Muscle layer of colon (tissue), 2 donors: ENCODE measurements around the gene FBXW11.
"Not testable (repeated sequence)": the region's sequence is repeated elsewhere in the genome, so short reads cannot be mapped to it uniquely, and the experiment has no call there.

Experiments
- H3K27ac ChIP-seq: one replicate; pipeline ENCODE4 v1.7.0; 2013; ENCODE audit warnings: low read depth, mild to moderate bottlenecking, low read length, moderate library complexity
- H3K27me3 ChIP-seq, 2 donors: one replicate each; pipeline ENCODE4 v1.7.0; 2013; ENCODE audit warnings: low read length in 2 of 2, mild to moderate bottlenecking in 2 of 2; ENCODE audit not compliant: insufficient read depth in 2 of 2, control insufficient read depth in 1 of 2
- H3K36me3 ChIP-seq: one replicate; pipeline ENCODE4 v1.7.0; 2013; ENCODE audit warnings: mild to moderate bottlenecking, low read length; ENCODE audit not compliant: insufficient read depth
- H3K4me1 ChIP-seq: one replicate; pipeline ENCODE4 v1.7.0; 2013; ENCODE audit warnings: mild to moderate bottlenecking, low read length; ENCODE audit not compliant: insufficient read depth
- H3K4me3 ChIP-seq, 2 donors: one replicate each; pipeline ENCODE4 v1.7.0; 2013; ENCODE audit warnings: low read length in 2 of 2, low read depth in 1 of 2, mild to moderate bottlenecking in 1 of 2, moderate library complexity in 1 of 2
- H3K9ac ChIP-seq: one replicate; pipeline ENCODE4 v1.7.0; 2013; ENCODE audit warnings: low read length
- H3K9me3 ChIP-seq: one replicate; pipeline ENCODE4 v1.7.0; 2013; ENCODE audit warnings: mild to moderate bottlenecking, low read length
- donor health status: abdominal sarcoma.
- donor health status: Adenocarcinoma of cecum.

The FBXW11 gene

DNA sequence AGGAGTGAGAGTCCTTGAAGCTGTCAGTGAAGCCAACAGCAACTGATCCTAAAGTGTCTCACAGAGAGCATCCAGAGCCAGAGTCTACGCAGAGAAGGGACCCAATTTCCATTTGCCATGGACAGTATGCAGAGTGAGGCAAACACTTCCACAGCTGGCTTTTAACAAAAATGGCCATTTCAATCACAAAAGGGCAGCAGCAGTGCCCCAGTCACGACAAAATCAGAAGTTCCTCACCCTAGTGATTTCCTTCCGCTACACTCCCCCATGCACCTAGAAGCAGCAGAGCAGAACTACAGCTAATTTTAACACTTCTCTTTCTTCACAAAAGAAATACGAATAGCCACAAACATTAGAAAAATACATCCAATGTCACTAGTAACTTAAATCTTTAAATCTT lies 27.9 kb downstream of the FBXW11 start:
- Histone ChIP-seq H3K4me3 (no peak overlapping the region), H3K27ac (no peak overlapping the region), H3K9me3 (no peaks in the 10 kb centered on the region), H3K4me1 (peaks cover 22% of the 10 kb centered on the region), H3K9ac (no peak overlapping the region), H3K27me3 (no peaks in the 10 kb centered on the region), H3K36me3 (no peaks in the 10 kb centered on the region)

DNA sequence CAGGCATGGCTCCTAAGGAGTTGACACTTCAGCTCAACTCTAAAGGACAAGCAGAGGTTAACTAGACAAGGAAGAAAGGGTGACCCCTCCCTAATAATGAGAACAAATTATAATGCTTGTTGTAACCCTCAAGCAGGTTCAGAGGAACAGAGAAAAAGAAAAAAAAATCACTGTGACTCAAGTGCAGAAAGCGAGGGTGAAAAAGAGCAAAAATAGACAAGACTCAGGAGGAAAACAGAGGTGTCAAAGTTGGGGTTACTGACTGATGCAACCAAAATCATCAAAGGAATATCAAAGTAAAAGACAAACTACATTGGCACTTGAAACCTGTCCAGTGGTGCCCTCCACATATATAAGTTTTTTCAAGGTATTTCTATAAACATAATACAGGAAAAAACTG lies 28.4 kb downstream of the FBXW11 start:
- H3K27ac ChIP-seq = no peak overlapping the region
- H3K9me3 ChIP-seq = no peaks in the 10 kb centered on the region
- no peaks in the 10 kb centered on the region for H3K36me3 ChIP-seq
- H3K9ac ChIP-seq = no peak overlapping the region
- no peak overlapping the region for H3K4me3 ChIP-seq
- H3K27me3 ChIP-seq = no peaks in the 10 kb centered on the region
- H3K4me1 ChIP-seq = peaks cover 22% of the 10 kb centered on the region

DNA sequence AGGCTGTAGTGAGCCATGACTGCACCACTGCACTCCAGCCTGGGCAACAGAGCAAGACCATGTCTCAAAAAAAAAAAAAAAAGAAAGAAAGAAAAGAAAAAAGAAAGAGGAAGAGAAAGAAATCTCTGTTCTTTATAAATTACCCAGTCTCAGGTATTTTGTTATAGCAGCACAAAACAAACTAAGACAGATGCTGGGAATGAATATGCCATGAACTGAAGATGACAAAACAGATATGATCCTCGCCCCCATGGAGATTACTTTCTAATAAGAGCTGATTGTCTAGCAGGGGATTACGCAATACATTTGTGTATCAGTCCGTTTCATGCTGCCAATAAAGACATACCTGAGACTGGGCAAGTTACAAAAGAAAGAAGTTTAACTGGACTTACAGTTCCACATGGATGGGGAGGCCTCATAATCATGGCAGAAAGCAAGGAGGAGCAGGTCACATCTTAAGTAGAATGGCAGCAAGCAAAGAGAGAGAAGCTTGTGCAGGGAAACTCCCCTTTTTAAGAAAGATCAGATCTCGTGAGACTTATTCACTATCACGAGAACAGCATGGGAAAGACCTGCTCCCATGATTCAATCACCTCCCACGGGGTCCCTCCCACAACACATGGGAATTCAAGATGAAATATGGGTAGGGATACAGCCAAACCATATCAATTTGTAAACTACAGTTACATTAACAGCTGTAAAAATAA lies 29.0 kb downstream of the FBXW11 start:
- not testable (repeated sequence) for H3K27me3 ChIP-seq, H3K9ac ChIP-seq, H3K27ac ChIP-seq, H3K36me3 ChIP-seq, H3K4me3 ChIP-seq, H3K9me3 ChIP-seq
- peaks cover 22% of the 10 kb centered on the region for H3K4me1 ChIP-seq

DNA sequence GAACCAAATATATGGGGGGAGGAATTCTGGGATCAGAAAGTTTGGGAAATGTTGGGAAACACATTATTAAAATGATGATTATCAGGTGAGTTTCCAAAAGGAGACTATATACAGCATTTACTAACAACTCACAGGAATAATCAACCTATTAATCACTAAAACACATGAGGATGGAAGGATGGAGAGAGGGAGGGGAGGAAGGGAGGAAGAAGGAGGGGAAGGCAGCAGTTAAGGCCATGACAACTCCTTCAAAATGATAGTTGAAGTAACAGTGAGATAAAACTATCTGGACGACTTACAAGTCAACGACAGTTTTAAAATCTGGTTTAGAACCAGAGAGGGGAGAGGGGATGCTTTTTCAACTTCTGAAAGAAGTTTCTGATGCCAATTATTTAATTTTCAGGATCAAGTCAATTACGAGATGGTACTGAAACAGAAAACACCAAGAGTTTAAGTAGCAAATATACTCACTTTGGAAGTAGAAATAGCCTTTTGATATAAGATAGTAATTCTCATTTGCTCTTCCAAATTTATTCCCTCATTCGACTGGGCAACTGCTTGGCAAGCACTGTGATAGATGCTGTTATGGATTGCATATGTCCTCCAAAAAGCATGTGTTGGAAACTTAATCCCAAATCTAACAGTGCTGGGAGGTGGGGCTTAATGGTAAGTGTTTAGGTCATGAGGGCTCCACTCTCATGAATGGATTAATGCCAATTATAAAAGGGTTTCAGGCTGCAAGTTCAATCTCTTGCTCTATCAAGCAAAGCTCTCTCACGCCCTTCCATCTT lies 30.4 kb downstream of the FBXW11 start:
- Histone ChIP-seq H3K36me3 (no peaks in the 10 kb centered on the region), H3K9ac (no peak overlapping the region), H3K9me3 (no peaks in the 10 kb centered on the region), H3K4me3 (no peak overlapping the region), H3K27me3 (no peaks in the 10 kb centered on the region), H3K4me1 (peaks cover 29% of the 10 kb centered on the region), H3K27ac (no peak overlapping the region)

DNA sequence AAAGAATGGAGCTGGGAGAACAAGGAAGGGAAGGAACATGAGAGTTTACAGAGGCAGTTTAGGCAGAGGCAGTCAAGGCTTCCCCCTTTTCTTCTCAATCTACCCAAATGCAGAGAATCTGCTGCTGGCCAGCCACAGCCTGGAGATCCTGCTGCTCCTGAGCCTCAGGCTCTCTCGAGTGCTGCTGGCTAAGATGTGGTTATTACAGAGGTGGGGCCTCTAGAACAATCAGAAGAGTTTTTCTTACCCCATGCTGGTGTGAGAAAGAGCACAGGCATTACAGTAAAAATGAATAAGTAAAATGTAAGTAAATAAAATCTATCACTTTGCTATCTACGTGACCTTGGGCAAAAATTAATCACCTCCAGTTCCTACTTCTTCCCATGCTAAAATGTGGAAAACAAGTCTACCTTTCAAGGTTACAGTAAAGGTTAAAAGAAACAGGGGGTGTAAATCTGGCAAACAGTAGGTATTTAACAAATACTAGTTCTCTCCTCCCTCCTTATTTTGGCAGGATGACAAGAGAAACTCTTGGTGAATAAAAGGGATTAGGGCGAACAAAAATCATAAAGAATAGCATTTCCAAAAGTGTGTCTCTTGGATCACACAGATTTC lies 31.1 kb downstream of the FBXW11 start:
- Histone ChIP-seq H3K27me3 (no peaks in the 10 kb centered on the region), H3K9ac (no peak overlapping the region), H3K9me3 (no peaks in the 10 kb centered on the region), H3K4me1 (peaks cover 36% of the 10 kb centered on the region), H3K27ac (no peak overlapping the region), H3K36me3 (no peaks in the 10 kb centered on the region), H3K4me3 (no peak overlapping the region)

DNA sequence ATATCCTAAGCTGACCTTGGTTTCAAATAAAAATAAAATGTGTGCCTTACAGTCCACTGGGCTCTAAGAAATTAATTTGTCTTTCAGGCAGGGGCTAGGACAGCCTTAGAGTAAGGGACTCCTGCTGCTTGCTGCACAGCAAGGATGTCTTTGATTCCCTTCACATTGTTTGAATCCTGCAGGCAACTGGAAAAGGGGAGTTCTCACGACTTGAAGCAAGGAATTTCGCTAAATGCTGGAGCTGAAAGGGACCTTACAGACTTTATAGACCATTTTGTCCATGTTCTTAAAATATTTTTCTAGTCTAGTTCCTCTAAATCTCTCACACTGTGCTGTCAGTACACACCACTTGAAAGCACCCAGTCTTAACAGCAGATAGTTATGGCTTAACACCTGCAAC lies 35.6 kb downstream of the FBXW11 start:
- no peak overlapping the region for H3K4me3 ChIP-seq
- H3K9me3 ChIP-seq = no peaks in the 10 kb centered on the region
- no peak overlapping the region for H3K9ac ChIP-seq
- no peaks in the 10 kb centered on the region for H3K36me3 ChIP-seq
- no peak overlapping the region for H3K27ac ChIP-seq
- no peaks in the 10 kb centered on the region for H3K27me3 ChIP-seq
- H3K4me1 ChIP-seq = peaks cover 47% of the 10 kb centered on the region

DNA sequence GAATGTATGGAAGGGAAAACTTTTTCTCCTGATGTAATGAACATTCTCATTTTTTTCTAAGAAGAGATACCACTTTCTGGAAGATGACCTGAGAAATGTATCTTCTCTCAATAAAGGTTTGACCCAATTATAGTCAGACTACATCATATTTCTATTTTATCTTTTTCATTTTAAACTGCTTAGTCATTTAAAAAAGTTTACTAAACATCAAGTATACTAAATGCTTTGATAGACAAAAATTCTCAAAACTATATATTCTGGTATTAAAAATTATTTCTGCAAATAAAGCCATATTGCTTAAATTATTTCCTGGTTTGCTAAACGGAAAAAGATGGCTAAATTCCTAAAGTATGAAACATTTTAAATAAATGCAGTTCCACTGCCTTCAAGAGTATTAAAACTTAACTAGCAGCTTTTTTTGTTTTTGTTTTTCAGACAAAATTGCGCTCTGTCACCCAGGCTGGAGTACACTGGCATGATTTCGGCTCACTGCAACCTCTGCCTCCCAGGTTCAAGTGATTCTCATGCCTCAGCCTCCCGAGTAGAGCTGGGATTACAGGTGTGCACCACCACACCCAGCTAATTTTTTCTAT lies 37.1 kb downstream of the FBXW11 start:
- Histone ChIP-seq H3K27me3 (no peaks in the 10 kb centered on the region), H3K4me3 (no peak overlapping the region), H3K9ac (no peak overlapping the region), H3K36me3 (no peaks in the 10 kb centered on the region), H3K4me1 (peaks cover 36% of the 10 kb centered on the region), H3K9me3 (no peaks in the 10 kb centered on the region), H3K27ac (no peak overlapping the region)

DNA sequence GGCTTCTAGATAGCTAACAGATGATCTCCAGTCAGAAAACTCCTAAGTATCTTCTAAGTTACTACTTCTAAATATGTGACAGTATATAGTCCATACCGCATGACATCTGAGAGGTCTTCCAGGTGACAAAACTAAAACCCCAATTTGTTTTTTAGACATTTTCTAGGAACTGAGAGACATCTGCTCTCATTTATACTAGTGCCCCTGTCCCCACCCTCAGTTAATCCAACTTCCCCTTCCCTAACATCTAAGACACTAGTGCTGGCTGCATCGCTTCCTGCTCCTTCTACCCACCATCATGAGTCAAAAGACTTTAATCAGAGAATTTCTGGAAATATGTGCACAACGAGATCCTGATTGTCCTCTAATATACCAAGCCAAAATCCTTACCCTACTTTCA lies 37.9 kb downstream of the FBXW11 start:
- Histone ChIP-seq H3K4me1 (peaks cover 45% of the 10 kb centered on the region), H3K9me3 (no peaks in the 10 kb centered on the region), H3K36me3 (no peaks in the 10 kb centered on the region), H3K4me3 (no peak overlapping the region), H3K27ac (no peak overlapping the region), H3K27me3 (no peaks in the 10 kb centered on the region), H3K9ac (no peak overlapping the region)

DNA sequence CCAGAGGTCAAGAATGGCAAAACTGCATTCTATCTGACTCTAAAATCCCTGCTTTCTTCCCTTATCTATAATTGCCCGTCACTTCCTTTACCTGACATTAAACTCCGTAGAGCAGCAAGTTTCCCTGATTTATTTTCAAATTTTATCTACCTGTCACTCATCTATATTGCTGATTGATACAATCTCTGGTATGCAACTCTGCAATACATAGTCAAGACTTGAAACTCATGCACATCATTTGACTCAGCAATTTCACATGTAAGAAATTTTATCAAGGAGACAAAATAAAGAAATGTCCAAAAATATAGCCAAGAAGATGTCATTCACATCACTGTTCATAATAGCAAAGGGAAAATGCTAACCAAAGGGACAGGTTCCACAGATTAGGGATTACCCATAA lies 39.5 kb downstream of the FBXW11 start:
- no peaks in the 10 kb centered on the region for H3K36me3 ChIP-seq
- no peak overlapping the region for H3K27ac ChIP-seq
- no peak overlapping the region for H3K9ac ChIP-seq
- H3K9me3 ChIP-seq = no peaks in the 10 kb centered on the region
- H3K4me3 ChIP-seq = no peak overlapping the region
- H3K4me1 ChIP-seq = peaks cover 54% of the 10 kb centered on the region
- H3K27me3 ChIP-seq = no peaks in the 10 kb centered on the region

DNA sequence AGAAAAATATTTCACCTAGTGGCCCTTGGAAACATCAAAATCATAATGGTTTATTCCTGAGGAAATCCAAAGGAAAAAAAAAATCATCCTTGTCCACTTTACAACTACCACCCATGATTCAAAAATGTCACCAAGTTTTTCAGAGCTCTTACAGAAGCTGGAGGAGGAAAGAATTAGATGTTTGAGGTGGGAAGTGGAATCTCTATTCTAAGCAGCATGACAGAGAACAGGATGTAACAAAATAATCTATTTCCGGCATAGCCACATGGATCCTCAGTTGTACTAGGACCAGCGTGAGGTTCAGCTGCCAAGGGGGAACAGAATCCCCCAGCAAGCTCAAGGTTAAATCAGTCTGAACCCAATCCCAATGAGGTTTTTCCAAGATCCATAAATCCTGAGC lies 40.2 kb downstream of the FBXW11 start:
- H3K4me1 ChIP-seq = peaks cover 51% of the 10 kb centered on the region
- H3K27me3 ChIP-seq = no peaks in the 10 kb centered on the region
- H3K36me3 ChIP-seq = no peaks in the 10 kb centered on the region
- H3K4me3 ChIP-seq = no peak overlapping the region
- H3K9ac ChIP-seq = no peak overlapping the region
- no peaks in the 10 kb centered on the region for H3K9me3 ChIP-seq
- no peak overlapping the region for H3K27ac ChIP-seq

DNA sequence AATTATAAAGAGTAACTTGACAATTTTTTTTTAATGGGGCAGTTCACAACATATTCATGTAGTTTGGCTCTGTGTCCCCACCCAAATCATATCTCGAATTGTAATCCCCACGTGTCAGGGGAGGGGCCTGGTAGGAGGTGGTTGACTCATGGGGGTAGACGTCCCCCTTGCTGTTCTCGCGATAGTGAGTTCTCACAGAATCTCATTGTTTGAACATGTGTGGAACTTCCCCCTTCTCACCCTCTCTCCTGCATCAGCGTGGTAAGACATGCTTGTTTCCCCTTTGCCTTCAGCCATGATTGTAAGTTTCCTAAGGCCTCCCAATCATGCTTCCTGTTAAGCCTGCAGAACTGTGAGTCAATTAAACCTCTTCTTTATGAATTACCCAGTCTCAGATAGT lies 40.7 kb downstream of the FBXW11 start:
- H3K4me1 ChIP-seq = peaks cover 51% of the 10 kb centered on the region

More for the DNA sequence above, 40.7 kb downstream of the FBXW11 start:
- Histone ChIP-seq H3K27ac (no peak overlapping the region), H3K9me3 (no peaks in the 10 kb centered on the region), H3K4me3 (no peak overlapping the region), H3K36me3 (no peaks in the 10 kb centered on the region), H3K27me3 (no peaks in the 10 kb centered on the region), H3K9ac (no peak overlapping the region)
